Measurements from ENCODE around the gene SLC24A5. TPM values are rescaled to one million over a fixed set of nuclear protein-coding genes. Genes with fewer than 3 reads are reported as not detected.

SLC24A5 gene
- total RNA-seq, 1 donor from 2014 or later, result not detected

DNA sequence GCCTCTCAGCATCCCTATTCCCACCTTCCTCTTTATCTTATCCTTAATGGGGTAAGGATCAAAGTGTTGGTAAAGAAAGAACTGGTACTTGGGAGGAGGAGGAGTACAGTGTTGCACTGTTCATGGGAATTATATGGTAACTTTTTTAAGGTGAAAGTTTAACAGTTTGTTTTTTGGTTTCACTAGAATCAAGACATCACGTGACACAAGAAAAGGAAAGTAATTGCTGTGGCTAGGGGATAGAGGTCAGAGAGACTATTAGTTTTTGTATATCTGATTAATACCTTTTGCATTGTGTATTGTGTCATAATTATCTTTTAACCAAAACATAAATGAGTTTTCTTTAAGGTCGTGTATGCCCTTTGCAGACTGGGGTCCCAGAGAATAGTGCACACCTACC lies 23.5 kb upstream of the SLC24A5 start:
- no peaks in the 10 kb centered on the region for H3K36me3 ChIP-seq
- no peaks in the 10 kb centered on the region for H3K4me1 ChIP-seq
- no peak for DNase-seq
- no peaks in the 10 kb centered on the region for H3K9me3 ChIP-seq (replicated peaks)
- TF ChIP-seq, protein P1, sequence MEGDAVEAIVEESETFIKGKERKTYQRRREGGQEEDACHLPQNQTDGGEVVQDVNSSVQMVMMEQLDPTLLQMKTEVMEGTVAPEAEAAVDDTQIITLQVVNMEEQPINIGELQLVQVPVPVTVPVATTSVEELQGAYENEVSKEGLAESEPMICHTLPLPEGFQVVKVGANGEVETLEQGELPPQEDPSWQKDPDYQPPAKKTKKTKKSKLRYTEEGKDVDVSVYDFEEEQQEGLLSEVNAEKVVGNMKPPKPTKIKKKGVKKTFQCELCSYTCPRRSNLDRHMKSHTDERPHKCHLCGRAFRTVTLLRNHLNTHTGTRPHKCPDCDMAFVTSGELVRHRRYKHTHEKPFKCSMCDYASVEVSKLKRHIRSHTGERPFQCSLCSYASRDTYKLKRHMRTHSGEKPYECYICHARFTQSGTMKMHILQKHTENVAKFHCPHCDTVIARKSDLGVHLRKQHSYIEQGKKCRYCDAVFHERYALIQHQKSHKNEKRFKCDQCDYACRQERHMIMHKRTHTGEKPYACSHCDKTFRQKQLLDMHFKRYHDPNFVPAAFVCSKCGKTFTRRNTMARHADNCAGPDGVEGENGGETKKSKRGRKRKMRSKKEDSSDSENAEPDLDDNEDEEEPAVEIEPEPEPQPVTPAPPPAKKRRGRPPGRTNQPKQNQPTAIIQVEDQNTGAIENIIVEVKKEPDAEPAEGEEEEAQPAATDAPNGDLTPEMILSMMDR (IDR thresholded peaks at IDR 0.05; ENCODE audit: borderline replicate concordance), result no peak
- intact Hi-C loops (cut with micrococcal nuclease), result no loop called here
- H3K4me3 ChIP-seq, result no peak overlapping the region
- H3K27ac ChIP-seq (replicated peaks), result no peak overlapping the region
- peaks cover 57% of the 10 kb centered on the region for H3K27me3 ChIP-seq (ENCODE audit: low read depth)

DNA sequence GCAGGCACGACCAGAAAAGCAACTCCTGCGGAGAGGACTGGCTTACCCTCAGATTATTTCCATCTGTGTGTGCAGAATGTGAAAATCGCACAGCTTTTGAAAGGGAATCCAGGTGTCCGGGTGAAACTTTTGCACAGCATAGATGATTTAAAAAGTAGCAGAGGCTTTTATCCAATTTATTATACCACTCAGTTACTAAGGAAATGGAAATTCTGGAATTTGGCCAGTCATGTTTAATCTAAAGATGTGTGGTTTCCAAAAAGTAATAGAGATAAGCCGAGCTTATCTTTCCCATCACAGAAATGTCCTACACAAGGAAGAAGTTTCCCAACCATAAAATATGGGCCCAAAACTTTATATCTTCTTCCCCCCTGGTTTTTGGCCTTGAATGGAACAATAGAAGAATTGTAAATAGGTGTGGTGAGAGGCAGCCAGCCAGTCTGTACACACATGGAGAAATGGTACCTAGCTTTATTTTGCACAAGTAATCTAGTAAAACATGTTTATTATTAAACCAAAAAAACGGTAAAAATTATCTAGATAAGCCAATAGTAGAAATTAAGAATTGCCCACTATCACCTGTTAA lies 19.3 kb upstream of the SLC24A5 start:
- Histone ChIP-seq H3K4me3 (no peak overlapping the region), H3K27me3 (ENCODE audit: low read depth) (peaks cover 65% of the 10 kb centered on the region), H3K9me3 (replicated peaks) (no peaks in the 10 kb centered on the region), H3K27ac (replicated peaks) (no peak overlapping the region), H3K36me3 (no peaks in the 10 kb centered on the region), H3K4me1 (no peaks in the 10 kb centered on the region)
- TF ChIP-seq, protein P1 (IDR thresholded peaks at IDR 0.05; ENCODE audit: borderline replicate concordance), result no peak
- DNase-seq, result no peak
- intact Hi-C loops (cut with micrococcal nuclease), result no loop called here

DNA sequence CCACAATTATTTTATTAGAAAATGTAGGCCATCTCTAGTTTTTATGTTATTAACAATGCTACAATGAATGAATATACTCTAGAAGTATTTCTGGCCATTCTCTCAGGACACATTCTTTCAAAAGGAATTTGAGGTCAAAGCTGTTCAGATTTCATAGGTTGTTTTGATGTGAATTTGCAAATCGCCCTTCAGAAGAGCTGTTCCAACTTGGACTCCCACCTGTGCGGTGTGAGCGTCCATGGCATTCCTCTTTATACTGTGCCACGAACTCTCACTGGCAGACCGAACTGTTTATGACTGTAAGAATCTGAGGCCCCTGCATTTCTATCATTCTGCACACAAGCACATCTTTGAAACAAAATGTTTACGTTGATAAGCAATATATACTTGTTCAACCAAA lies 18.6 kb upstream of the SLC24A5 start:
- H3K27ac ChIP-seq (replicated peaks), result no peak overlapping the region
- TF ChIP-seq, protein P1 (IDR thresholded peaks at IDR 0.05; ENCODE audit: borderline replicate concordance), result no peak
- peaks cover 71% of the 10 kb centered on the region for H3K27me3 ChIP-seq (ENCODE audit: low read depth)
- no peaks in the 10 kb centered on the region for H3K9me3 ChIP-seq (replicated peaks)
- H3K4me3 ChIP-seq, result no peak overlapping the region
- no peak for DNase-seq
- intact Hi-C loops (cut with micrococcal nuclease), result no loop called here
- H3K4me1 ChIP-seq, result no peaks in the 10 kb centered on the region
- no peaks in the 10 kb centered on the region for H3K36me3 ChIP-seq

DNA sequence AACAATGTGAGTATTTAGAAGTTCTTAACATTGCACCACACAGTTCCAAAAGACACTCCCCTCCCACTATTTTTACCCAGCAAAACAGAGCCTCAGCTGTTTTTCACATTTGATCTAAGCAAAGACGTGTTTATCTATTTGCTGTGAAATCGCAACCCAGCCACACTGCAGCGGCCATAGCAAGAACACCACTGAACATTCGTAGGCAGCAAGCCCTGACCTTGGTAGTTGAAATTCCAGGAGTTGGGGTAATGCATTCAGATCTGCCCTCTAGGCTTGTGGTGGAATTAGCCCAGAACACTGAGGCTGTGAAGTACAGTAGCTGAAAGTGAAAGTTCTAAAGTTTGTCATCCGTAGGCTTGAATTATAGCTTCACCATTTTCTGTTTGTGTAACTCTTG lies 17.1 kb upstream of the SLC24A5 start:
- TF ChIP-seq, protein P1 (IDR thresholded peaks at IDR 0.05; ENCODE audit: borderline replicate concordance), result no peak
- Histone ChIP-seq H3K27me3 (ENCODE audit: low read depth) (peaks cover 78% of the 10 kb centered on the region), H3K27ac (replicated peaks) (no peak overlapping the region), H3K4me1 (no peaks in the 10 kb centered on the region), H3K36me3 (no peaks in the 10 kb centered on the region), H3K9me3 (replicated peaks) (no peaks in the 10 kb centered on the region), H3K4me3 (no peak overlapping the region)
- intact Hi-C loops (cut with micrococcal nuclease), result no loop called here
- no peak for DNase-seq

DNA sequence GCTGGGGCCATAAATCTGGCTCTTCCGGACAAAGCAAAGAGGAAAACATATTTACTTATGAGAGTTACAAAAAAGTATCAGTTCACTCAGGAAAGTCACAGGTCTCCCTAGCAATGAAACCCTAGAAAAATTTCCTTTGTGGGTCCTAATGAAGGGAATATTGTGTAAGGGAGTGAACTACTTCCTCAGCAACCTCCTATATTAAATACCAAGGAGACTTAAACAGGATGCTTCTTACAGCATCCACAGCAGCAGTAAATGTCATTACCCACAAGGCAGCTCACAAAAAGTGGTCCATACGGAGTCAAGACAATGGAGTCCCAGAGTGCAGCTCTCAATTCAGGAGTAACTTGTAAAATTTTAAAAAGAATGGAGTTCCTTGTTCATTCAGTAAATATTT lies 14.9 kb upstream of the SLC24A5 start:
- H3K27me3 ChIP-seq (ENCODE audit: low read depth), result peaks cover 60% of the 10 kb centered on the region
- H3K36me3 ChIP-seq, result no peaks in the 10 kb centered on the region
- no peak for DNase-seq
- H3K27ac ChIP-seq (replicated peaks), result no peak overlapping the region
- intact Hi-C loops (cut with micrococcal nuclease), result no loop called here
- TF ChIP-seq, protein P1 (IDR thresholded peaks at IDR 0.05; ENCODE audit: borderline replicate concordance), result no peak
- no peaks in the 10 kb centered on the region for H3K4me1 ChIP-seq
- H3K9me3 ChIP-seq (replicated peaks), result no peaks in the 10 kb centered on the region
- no peak overlapping the region for H3K4me3 ChIP-seq

Measured in left ventricle myocardium inferior (tissue), 1 donor.